Fibroblast of skin of right biceps (primary cell): ENCODE measurements around the gene MAN2B1.
"Not testable (repeated sequence)": the region's sequence is repeated elsewhere in the genome, so short reads cannot be mapped to it uniquely, and the experiment has no call there.

Source experiments
- DNase-seq: peaks from one replicate; pipeline ENCODE4 v3.0.0-alpha.2; 2013

Gene MAN2B1

DNA sequence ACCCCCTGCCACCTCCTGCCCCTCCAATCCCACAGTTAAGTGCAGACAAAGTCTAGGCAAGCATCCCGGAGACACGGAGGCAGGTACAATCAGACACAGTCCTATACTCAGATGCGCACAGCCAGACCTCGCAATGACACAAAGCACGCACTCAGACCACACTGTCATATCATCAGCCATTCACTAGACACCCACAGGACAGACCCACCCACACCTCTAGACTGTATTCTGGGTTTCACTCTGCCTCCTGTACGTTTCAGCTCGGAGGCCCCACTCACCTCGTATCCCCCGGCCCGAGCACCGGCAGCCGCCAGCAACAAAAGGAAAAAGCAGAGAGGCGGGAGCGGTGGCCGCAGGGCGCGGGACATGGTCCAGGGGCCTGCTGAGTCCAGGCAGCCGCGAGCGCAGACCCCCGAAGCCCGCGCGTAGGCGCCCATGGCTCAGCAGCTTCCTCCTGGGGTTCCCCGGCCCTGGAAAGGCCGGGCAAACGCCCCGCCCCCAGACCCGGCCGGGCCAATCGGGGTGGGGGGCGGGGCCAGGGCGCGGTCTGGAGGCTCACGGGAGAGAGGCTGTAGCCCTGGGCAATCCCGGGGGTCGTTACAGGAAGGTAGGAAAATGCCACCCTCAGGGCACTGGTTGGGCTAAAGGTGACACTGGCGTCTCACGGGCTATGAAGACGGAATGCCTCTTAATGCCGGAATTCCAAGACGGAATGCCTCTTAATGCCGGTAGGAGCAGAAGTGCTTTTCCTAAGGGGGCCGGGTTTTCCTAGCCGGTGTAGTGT is at the start of gene MAN2B1, which contains the start of gene WDR83:
MAN2B1 (minus strand) TSS at position 478 of the 784 bp plus-strand sequence; CDS start at position 437, 41 bp downstream.
WDR83 (plus strand) TSS at position 543 of the 784 bp plus-strand sequence. CDS start 2,984 bp downstream, outside the sequence.
- DNase-seq = peak; percentile 68

GRCh38 chr19:12715929-12716328 is 49.4 kb upstream of the MAN2B1 start:
- no peak for DNase-seq

- no peak for DNase-seq
Observed at GRCh38 chr19:12715102-12715501, 48.6 kb upstream of the MAN2B1 start.

DNA sequence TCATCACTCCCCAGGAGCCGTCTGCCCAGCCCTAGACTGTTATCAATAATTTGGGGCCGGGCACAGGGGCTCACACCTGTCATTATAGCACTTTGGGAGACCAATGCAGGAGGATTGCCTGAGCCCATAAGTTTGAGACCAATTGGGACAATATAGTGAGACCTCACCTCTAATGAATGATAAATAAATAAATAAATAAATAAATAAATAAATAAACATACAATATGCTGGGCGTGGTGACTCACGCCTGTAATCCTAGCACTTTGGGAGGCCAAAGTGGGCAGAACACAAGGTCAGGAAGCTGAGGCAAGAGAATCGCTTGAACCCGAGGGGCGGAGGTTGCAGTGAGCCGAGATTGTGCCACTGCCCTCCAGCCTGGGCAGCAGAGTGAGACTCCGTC is 46.8 kb upstream of the MAN2B1 start:
- DNase-seq = not testable (repeated sequence)

DNA sequence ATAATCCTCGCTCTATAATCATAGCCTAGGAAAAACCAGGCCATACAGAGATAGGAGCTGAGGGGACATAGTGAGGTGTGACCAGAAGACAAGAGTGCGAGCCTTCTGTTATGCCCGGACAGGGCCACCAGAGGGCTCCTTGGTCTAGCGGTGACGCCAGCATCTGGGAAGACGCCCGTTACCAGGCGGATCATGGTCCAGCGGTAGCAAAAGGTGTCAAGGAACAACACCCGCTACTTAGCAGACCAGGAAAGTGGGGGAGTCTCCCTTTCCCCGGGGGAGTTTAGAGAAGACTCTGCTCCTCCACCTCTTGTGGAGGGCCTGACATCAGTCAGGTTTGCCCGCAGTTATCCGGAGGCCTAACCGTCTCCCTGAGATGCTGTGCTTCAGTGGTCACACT is 45.5 kb upstream of the MAN2B1 start:
- DNase-seq = not testable (repeated sequence)

GRCh38 chr19:12711187-12711586 is 44.6 kb upstream of the MAN2B1 start:
- DNase-seq = no peak

GRCh38 chr19:12708641-12709040 is 42.1 kb upstream of the MAN2B1 start:
- DNase-seq = no peak

DNA sequence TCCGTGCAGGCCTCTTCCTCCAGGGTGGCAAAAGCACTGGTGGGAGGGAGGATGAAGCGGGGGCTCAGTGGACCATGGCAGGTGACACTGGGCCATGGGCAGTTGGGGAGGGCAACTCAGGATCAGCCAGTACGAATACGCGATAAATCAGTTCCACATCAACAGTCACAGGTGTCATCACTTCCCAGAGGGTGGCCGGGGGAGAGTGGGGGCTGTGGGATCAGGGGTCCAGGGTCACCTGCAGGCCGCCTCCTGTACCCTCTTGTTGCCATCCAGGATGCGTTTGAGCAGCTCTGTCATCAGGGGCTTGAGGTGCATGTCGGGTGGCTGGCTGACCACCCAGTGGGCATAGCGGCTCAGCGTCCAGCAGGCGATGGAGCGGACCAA is 39.8 kb upstream of the MAN2B1 start:
- DNase-seq = no peak

DNA sequence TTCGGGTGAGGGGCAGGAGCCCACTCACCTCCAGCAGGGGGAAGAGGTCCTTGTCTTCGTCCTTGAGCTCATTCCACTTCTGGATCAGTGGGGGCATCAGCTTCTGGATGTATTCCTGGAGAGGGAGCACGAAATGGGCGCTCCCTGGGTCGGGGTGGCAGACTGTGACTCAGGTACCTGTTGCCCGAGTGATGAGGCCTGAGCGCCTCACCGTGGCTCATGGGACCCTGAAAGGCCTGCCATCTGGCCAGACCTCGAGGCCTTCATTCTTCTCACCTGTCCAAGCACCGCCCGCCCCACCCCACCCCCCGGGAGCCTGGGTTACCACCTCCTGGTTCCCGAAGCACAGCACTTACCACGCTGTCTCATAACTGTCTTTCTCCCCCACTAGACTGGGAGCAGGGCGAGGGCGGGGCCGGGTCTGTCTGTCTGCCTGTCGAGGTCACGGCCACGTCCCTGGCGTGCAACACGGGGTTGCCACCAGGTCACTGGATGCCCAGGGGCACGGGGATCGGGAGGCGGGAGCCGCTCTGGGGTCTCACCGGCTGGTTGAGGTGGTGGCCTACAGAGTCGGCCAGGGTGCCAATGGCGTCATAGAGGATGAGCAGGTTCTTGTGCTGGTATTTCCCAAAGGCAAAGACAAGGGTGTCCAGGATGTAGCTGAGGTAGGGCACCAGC is 39.3 kb upstream of the MAN2B1 start:
- DNase-seq = no peak

DNA sequence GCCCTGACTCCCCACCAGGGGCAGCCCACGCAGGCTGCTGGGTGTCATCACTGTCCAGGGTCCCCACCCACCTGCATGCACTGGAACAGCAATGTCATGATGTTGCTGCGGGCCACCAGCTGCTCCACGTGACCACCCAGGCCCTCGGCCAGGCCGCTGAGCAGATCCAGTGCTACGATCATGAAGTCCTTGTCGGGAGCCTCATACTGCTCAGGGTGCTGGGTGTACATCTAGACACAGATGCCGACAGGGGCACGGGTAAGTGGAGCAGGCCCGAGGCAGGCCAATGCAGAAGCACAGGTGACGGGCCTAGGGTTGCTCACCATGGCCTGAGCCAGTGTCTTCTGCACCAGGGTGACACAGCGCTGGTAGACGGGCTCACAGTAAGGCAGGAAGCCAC is 38.6 kb upstream of the MAN2B1 start:
- DNase-seq = no peak

DNA sequence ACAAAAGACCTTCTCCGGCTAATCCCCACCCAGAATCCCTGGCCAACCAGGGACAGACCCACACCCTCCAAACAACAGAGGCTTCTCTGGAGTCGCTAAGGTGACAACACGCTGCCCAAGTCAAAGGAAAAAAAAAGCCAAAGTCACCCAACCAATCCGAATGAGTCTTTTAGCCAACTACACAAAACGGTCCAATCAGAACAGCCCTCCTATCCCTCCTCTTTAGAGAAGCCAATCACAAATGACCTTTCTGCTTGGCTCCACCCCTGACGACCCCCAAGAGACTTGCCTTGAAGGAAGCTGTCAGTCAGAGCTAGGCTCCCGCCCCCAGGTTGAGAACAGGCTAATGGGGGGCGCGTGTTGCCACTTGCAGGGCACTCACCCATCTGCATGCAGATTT is 36.5 kb upstream of the MAN2B1 start:
- peak; percentile 58 for DNase-seq

GRCh38 chr19:12701596-12702282 is 35.2 kb upstream of the MAN2B1 start:
- no peak for DNase-seq

DNA sequence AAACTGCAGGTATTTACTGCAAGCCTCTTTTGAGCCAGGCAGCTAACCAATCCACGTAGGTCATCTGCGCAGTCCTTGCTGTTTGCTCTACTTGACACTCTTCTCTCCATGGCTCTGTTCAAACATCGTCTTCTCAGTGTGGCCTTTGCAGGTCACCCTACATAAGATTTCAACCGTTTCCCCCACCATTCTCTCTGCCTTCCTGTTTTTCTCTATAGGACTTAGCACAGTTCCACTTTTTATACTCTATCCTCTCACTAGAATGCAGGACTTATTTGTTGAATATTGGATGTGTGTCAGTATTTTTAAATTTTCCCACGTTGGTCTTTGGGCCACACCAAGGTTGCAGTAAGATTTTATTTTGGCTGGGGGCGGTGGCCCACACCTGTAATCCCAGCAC is 31.6 kb upstream of the MAN2B1 start:
- no peak for DNase-seq

DNA sequence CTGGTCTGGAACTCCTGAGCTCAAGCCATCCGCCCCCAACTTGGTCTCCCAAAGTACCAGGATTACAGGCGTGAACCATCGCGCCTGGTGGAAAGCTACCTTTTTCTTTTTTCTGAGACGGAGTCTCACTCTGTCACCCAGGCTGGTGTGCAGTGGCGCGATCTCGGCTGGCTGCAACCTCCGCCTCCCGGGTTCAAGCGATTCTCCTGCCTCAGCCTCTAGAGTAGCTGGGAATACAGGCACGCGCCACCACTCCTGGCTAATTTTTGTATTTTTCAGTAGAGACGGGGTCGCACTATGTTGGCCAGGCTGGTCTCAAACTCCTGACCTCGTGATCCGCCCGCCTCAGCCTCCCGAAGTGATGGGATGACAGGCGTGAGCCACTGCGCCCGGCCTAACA is 30.9 kb upstream of the MAN2B1 start:
- DNase-seq = not testable (repeated sequence)

DNA sequence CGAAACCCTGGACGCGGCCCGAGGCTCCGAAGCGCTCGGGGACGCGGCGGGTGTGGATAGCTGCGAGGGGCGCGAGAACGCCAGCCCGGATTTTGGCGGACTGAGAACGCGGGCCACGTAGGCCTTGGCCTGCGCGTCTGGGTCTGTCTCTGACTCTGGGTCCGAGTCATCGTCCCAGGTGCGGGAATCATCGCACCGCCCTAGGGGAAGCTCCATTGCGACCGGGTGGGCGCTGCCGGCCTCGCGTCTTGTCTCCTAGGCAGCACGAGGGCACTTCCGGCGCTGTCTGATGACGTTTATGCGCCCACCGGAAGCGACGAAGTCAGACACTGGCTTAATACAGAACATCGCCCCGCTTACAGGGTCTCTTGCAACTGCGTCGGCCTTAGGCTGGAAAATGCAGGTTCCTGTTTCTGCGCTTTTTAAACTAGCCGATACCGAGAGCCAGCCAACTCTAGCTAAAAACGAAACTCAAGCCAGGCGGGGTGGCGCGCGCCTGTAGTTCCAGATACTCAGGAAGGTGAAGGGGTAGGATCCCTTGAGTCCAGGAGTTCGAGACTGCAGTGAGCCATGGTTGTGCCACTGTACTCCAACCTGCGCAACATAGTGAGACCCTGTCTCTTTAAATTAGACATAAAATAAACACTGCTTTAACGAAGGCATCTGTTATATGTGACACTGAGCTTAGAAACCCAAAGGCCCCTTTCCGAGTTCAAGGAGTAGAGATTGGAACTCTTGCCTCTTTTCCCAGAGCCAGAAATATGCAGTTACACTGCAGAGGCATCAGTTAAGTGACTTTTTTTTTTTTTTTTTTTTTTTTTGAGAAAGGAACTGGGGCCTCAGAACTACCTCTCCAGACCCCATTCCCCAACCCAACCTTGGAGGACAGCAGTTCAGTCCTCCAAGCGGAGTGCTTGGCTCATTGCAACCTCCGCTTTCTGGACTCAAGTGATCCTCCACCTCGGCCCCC is 30.1 kb upstream of the MAN2B1 start, which contains the start of gene FBXW9:
FBXW9 (minus strand) TSS at position 266 of the 970 bp plus-strand sequence; CDS start at position 216, 50 bp downstream.
- peak; percentile 96 for DNase-seq

DNA sequence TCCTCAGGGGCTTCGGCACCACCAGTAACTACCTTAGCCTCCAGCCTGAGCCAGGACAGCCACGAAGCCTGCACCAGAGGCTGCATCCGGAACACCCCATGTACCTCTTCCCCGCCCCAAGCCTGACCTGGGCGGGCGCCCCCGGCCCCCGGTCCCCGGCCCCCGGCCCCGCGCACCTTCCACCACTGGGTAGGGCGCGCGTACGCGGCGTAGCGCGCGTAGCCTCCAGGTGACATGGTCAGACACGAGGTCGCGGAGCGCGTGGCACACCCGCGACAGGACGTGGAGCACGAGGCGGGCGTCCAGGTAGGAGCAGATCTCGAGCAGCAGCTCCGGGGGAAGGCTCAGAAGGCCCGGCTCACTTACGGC is 29.4 kb upstream of the MAN2B1 start:
- no peak for DNase-seq

DNA sequence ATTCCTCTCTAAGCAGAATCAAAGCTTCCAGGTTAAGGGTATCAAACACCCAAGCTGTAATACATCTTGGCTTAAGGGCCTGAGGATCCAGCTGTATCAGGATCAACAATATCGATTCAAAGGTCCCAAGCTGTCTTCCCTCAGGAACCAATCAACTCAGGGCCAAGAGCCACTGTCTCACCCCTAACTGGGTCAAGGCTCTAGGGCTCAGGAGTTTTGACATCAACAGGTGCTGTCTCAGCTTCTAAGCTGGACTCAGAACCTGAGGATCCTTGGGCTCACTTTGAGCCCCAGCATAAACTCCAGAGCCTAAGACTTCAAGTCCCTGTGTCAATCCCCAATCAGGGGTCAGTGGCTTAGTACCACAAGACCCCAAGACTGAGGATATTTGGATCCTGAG is 29.0 kb upstream of the MAN2B1 start:
- DNase-seq = no peak

- no peak for DNase-seq
Observed at GRCh38 chr19:12695096-12695495, 28.6 kb upstream of the MAN2B1 start.

- no peak for DNase-seq
Observed at GRCh38 chr19:12694641-12695040, 28.1 kb upstream of the MAN2B1 start.

DNA sequence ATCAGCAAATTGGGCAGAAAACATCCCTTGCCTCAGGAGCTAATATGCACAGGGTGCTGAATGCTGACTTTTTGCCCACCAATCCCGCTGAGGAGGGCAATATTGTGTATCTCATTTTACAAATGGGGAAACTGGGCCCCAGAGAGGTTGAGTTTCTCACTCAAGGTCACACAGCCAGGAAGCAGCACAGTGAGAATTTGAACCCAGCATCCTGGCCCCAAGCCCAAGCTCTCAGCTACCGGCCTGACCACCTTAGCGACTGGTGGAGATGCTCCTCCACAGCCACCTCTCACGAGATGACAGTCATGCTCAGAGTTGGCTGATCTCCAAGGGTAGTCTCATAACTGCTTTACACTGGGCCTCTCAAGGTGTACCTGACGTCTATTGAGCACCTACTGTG is 26.4 kb upstream of the MAN2B1 start:
- no peak for DNase-seq

- DNase-seq = no peak
Observed at GRCh38 chr19:12689581-12690216, 23.2 kb upstream of the MAN2B1 start.

- no peak for DNase-seq
Observed at GRCh38 chr19:12689012-12689411, 22.5 kb upstream of the MAN2B1 start.
